Activated T-helper 1 cell treated with anti-CD3 and anti-CD28 coated beads, Interleukin-12 subunit alpha, Interleukin-12 subunit beta, Interleukin-2, Interleukin-4 antibody, amounts not matched to agents 30 ng/mL and 10 ng/mL and 1 ng/mL, durations not matched to agents 14 hours and 24 hours and 36 hours (primary cell): ENCODE data around the gene B3GNT9. TPM values are rescaled to one million over a fixed set of nuclear protein-coding genes. Genes with fewer than 3 reads are reported as not detected.

Source experiments
- DNase-seq: peaks from one replicate; pipeline ENCODE4 v3.0.0; 2021; ENCODE audit warnings: low spot score
- H3K27ac Mint-ChIP-seq: one replicate; pipeline ENCODE4 v1.8.0; 2021; ENCODE audit warnings: mild to moderate bottlenecking, mixed read lengths
- H3K27me3 Mint-ChIP-seq: one replicate; pipeline ENCODE4 v1.8.0; 2022; ENCODE audit warnings: mild to moderate bottlenecking, moderate library complexity, mixed read lengths; ENCODE audit not compliant: insufficient read depth
- H3K36me3 Mint-ChIP-seq: one replicate; pipeline ENCODE4 v1.8.0; 2021; ENCODE audit warnings: low read depth, mixed read lengths
- H3K4me1 Mint-ChIP-seq: one replicate; pipeline ENCODE4 v1.8.0; 2021; ENCODE audit warnings: low read depth, mixed read lengths
- H3K4me3 Mint-ChIP-seq: one replicate; pipeline ENCODE4 v1.8.0; 2021; ENCODE audit warnings: mild to moderate bottlenecking, moderate library complexity, mixed read lengths
- H3K9me3 Mint-ChIP-seq: one replicate; pipeline ENCODE4 v1.8.0; 2021; ENCODE audit warnings: mixed read lengths
- intact Hi-C: fragments of 100-400 bp; cut with micrococcal nuclease; formaldehyde crosslinking; loops from one replicate; pipeline ENCODE4 v1.15.1; 2024
- total RNA-seq: library from RNA; stranded (reverse); gene quantifications from 2 replicates; pipeline ENCODE4 v1.2.3, GENCODE V29; 2022

Gene B3GNT9
- total RNA-seq, 1 donor from 2014 or later, result 6.2 TPM

- peak; percentile 70 for DNase-seq
- H3K27ac Mint-ChIP-seq, result peak within 1 kb of the TSS; percentile 88
- intact Hi-C loops, result loop anchor here (1.0 kb wide), 3 partner anchors 8 to 13 kb away; partner anchors contain the start of genes FBXL8, MATCAP1 and TRADD
- peaks cover 8% of the 10 kb centered on the region for H3K27me3 Mint-ChIP-seq
- no peaks in the 10 kb centered on the region for H3K9me3 Mint-ChIP-seq
- peaks cover 16% of the 10 kb centered on the region for H3K36me3 Mint-ChIP-seq
- H3K4me1 Mint-ChIP-seq, result peaks cover 69% of the 10 kb centered on the region
- H3K4me3 Mint-ChIP-seq, result peak within 1 kb of the TSS; percentile 89
Observed at GRCh38 chr16:67170168-67170948, 19.6 kb upstream of the B3GNT9 start, which contains the start of gene NOL3. NOL3 (plus strand) TSS chr16:67170538.

GRCh38 chr16:67169642-67170167 lies 18.9 kb upstream of the B3GNT9 start:
- H3K36me3 Mint-ChIP-seq, result peaks cover 15% of the 10 kb centered on the region
- H3K27ac Mint-ChIP-seq, result peak overlapping the region; percentile 88
- H3K4me3 Mint-ChIP-seq, result peak overlapping the region; percentile 89
- DNase-seq, result no peak
- intact Hi-C loops, result loop anchor here (1.0 kb wide), 3 partner anchors 9 to 14 kb away; partner anchors contain the start of genes FBXL8, MATCAP1 and TRADD
- H3K27me3 Mint-ChIP-seq, result peaks cover 14% of the 10 kb centered on the region
- H3K9me3 Mint-ChIP-seq, result no peaks in the 10 kb centered on the region
- H3K4me1 Mint-ChIP-seq, result peaks cover 66% of the 10 kb centered on the region

GRCh38 chr16:67169011-67169451 lies 18.2 kb upstream of the B3GNT9 start:
- Mint-ChIP-seq H3K27me3 (peaks cover 14% of the 10 kb centered on the region), H3K27ac (no peak overlapping the region), H3K9me3 (no peaks in the 10 kb centered on the region), H3K36me3 (peaks cover 15% of the 10 kb centered on the region), H3K4me1 (peaks cover 66% of the 10 kb centered on the region), H3K4me3 (peak overlapping the region; percentile 89)
- intact Hi-C loops, result no loop called here
- DNase-seq, result no peak

- peaks cover 14% of the 10 kb centered on the region for H3K27me3 Mint-ChIP-seq
- H3K4me1 Mint-ChIP-seq, result peaks cover 52% of the 10 kb centered on the region
- no peaks in the 10 kb centered on the region for H3K9me3 Mint-ChIP-seq
- intact Hi-C loops, result no loop called here
- H3K27ac Mint-ChIP-seq, result no peak overlapping the region
- no peak overlapping the region for H3K4me3 Mint-ChIP-seq
- no peak for DNase-seq
- H3K36me3 Mint-ChIP-seq, result peaks cover 9% of the 10 kb centered on the region
Observed at GRCh38 chr16:67167588-67167987, 16.8 kb upstream of the B3GNT9 start.

GRCh38 chr16:67166598-67167168 lies 15.9 kb upstream of the B3GNT9 start:
- intact Hi-C loops, result no loop called here
- H3K36me3 Mint-ChIP-seq, result peaks cover 7% of the 10 kb centered on the region
- peaks cover 14% of the 10 kb centered on the region for H3K27me3 Mint-ChIP-seq
- no peaks in the 10 kb centered on the region for H3K9me3 Mint-ChIP-seq
- H3K4me3 Mint-ChIP-seq, result peak overlapping the region; percentile 60
- DNase-seq, result no peak
- H3K27ac Mint-ChIP-seq, result peak overlapping the region; percentile 48
- H3K4me1 Mint-ChIP-seq, result peaks cover 43% of the 10 kb centered on the region

- intact Hi-C loops, result no loop called here
- Mint-ChIP-seq H3K36me3 (peaks cover 5% of the 10 kb centered on the region), H3K4me1 (peaks cover 38% of the 10 kb centered on the region), H3K27me3 (peaks cover 14% of the 10 kb centered on the region), H3K9me3 (no peaks in the 10 kb centered on the region), H3K27ac (no peak overlapping the region), H3K4me3 (peak overlapping the region; percentile 60)
- DNase-seq, result no peak
Observed at GRCh38 chr16:67166110-67166547, 15.3 kb upstream of the B3GNT9 start.

- H3K27ac Mint-ChIP-seq, result peak overlapping the region; percentile 47
- peaks cover 16% of the 10 kb centered on the region for H3K27me3 Mint-ChIP-seq
- peaks cover 40% of the 10 kb centered on the region for H3K4me1 Mint-ChIP-seq
- H3K9me3 Mint-ChIP-seq, result no peaks in the 10 kb centered on the region
- H3K4me3 Mint-ChIP-seq, result peak overlapping the region; percentile 65
- DNase-seq, result no peak
- H3K36me3 Mint-ChIP-seq, result peaks cover 8% of the 10 kb centered on the region
- intact Hi-C loops, result no loop called here
Observed at GRCh38 chr16:67165121-67166078, 14.6 kb upstream of the B3GNT9 start.

- Mint-ChIP-seq H3K36me3 (peaks cover 8% of the 10 kb centered on the region), H3K27ac (peak within 1 kb of the TSS; percentile 52), H3K27me3 (peaks cover 16% of the 10 kb centered on the region), H3K4me1 (peaks cover 36% of the 10 kb centered on the region), H3K4me3 (peak within 1 kb of the TSS; percentile 66), H3K9me3 (no peaks in the 10 kb centered on the region)
- intact Hi-C loops, result no loop called here
- no peak for DNase-seq
Observed at GRCh38 chr16:67164599-67165061, 13.8 kb upstream of the B3GNT9 start, which contains the start of gene HSF4. HSF4 (plus strand) TSS chr16:67164745; CDS start chr16:67164812, 67 bp downstream.

GRCh38 chr16:67163999-67164558 lies 13.3 kb upstream of the B3GNT9 start:
- DNase-seq, result no peak
- peaks cover 16% of the 10 kb centered on the region for H3K27me3 Mint-ChIP-seq
- intact Hi-C loops, result no loop called here
- peak overlapping the region; percentile 52 for H3K27ac Mint-ChIP-seq
- peaks cover 34% of the 10 kb centered on the region for H3K4me1 Mint-ChIP-seq
- H3K36me3 Mint-ChIP-seq, result peaks cover 8% of the 10 kb centered on the region
- H3K9me3 Mint-ChIP-seq, result no peaks in the 10 kb centered on the region
- peak overlapping the region; percentile 66 for H3K4me3 Mint-ChIP-seq

GRCh38 chr16:67163164-67163998 lies 12.6 kb upstream of the B3GNT9 start:
- H3K4me1 Mint-ChIP-seq, result peaks cover 33% of the 10 kb centered on the region
- peak overlapping the region; percentile 52 for H3K27ac Mint-ChIP-seq

GRCh38 chr16:67162506-67163163 lies 11.8 kb upstream of the B3GNT9 start:
- peak overlapping the region; percentile 80 for H3K27ac Mint-ChIP-seq
- peaks cover 5% of the 10 kb centered on the region for H3K36me3 Mint-ChIP-seq
- H3K4me3 Mint-ChIP-seq, result peak overlapping the region; percentile 74
- DNase-seq, result no peak
- intact Hi-C loops, result no loop called here
- no peaks in the 10 kb centered on the region for H3K9me3 Mint-ChIP-seq
- peaks cover 36% of the 10 kb centered on the region for H3K4me1 Mint-ChIP-seq
- H3K27me3 Mint-ChIP-seq, result peaks cover 16% of the 10 kb centered on the region

More at GRCh38 chr16:67163164-67163998, 12.6 kb upstream of the B3GNT9 start:
- intact Hi-C loops, result no loop called here
- Mint-ChIP-seq H3K4me3 (peak overlapping the region; percentile 66), H3K36me3 (peaks cover 7% of the 10 kb centered on the region), H3K27me3 (peaks cover 16% of the 10 kb centered on the region), H3K9me3 (no peaks in the 10 kb centered on the region)
- DNase-seq, result peak; percentile 70
